Adrenal gland (tissue), 12 donors: ENCODE data around the gene SPATA3. TPM values are rescaled to one million over a fixed set of nuclear protein-coding genes. Genes with fewer than 3 reads are reported as not detected.

ENCODE experiments used
- DNase-seq, 7 donors: peaks; one replicate each; pipeline ENCODE4 v3.0.0-alpha.2; 2019 to 2020
- H3K27ac ChIP-seq, 5 donors: fragments of 200-600 bp; sonication (generic) in 4 of 5; 1 replicate in 3 of 5; 2 replicates in 2 of 5; pipeline versions ENCODE4 v1.5.1 to v1.8.0; 2016 to 2020; ENCODE audit warnings: mild to moderate bottlenecking in 1 of 5
- H3K27me3 ChIP-seq: fragments of 200-600 bp; 2 replicates; pipeline ENCODE4 v1.8.0; 2021
- H3K36me3 ChIP-seq, 2 donors: fragments of 200-600 bp; replicated peaks in 1 of 2; 1 replicate in 1 of 2; 2 replicates in 1 of 2; pipeline versions ENCODE4 v1.5.1 to v1.8.0; 2018 to 2022
- H3K4me1 ChIP-seq, 2 donors: fragments of 200-600 bp; replicated peaks in 1 of 2; 1 replicate in 1 of 2; 2 replicates in 1 of 2; pipeline versions ENCODE4 v1.5.1 to v1.8.0; 2018 to 2021
- H3K4me3 ChIP-seq, 4 donors: fragments of 200-600 bp; sonication (generic) in 3 of 4; one replicate each; pipeline ENCODE4 v1.5.1; 2016 to 2018
- H3K9me3 ChIP-seq, 3 donors: fragments of 200-600 bp; sonication (generic) in 1 of 3; replicated peaks in 1 of 3; 1 replicate in 2 of 3; 2 replicates in 1 of 3; pipeline versions ENCODE4 v1.5.1 to v1.8.0; 2016 to 2021
- CTCF ChIP-seq, 6 experiments: fragments of 450-650 bp in 4 of 6; fragments of 200-600 bp in 2 of 6; sonication (generic) in 1 of 6; IDR thresholded peaks; 1 replicate in 5 of 6; 2 replicates in 1 of 6; pipeline versions ENCODE4 v1.5.1 to v1.8.0; 2016 to 2021; ENCODE audit warnings: antibody characterized with exemption in 6 of 6, mild to moderate bottlenecking in 2 of 6, moderate library complexity in 1 of 6
- POLR2A ChIP-seq, 2 donors: fragments of 450-650 bp; IDR thresholded peaks; one replicate each; pipeline ENCODE4 v1.6.1; 2017; ENCODE audit warnings: antibody characterized with exemption in 2 of 2, mild to moderate bottlenecking in 2 of 2, moderate library complexity in 1 of 2
- WGBS, 4 donors: extraction: QIAGEN DNeasy Blood & Tissue Kit in 2 of 4; methylation state at CpG; one replicate each; pipeline versions ENCODE4 v1.1.5 to v1.1.7; 2013 to 2017; 5-methylcytosine and 5-hydroxymethylcytosine counted together
- intact Hi-C, 2 donors: fragments of 100-400 bp; cut with DNase I; formaldehyde crosslinking; loops; one replicate each; pipeline versions ENCODE4 v1.14.1 to v1.15.0; 2022 to 2023
- polyA plus RNA-seq, 3 donors: library from polyadenylated mRNA; stranded (reverse); fragments of 200-250 nt in 2 of 3; fragments of 350-450 nt in 1 of 3; fragmentation: Illumina TruSeq in 1 of 3; extraction: RNeasy Lipid Tissue Mini Kit (QIAGEN cat#74804) in 1 of 3; gene quantifications; one replicate each; pipeline ENCODE4 v1.2.3, GENCODE V29; 2013 to 2014
- total RNA-seq, 9 donors: library from RNA; depleted of rRNA in 4 of 9; stranded (reverse); fragments of >200 nt in 4 of 9; fragments of 120-200 nt in 1 of 9; fragmentation: NEBNext Ultra II Directional in 1 of 9; extraction: Animal tissue kit (Norgen Biotek cat#: 25700) in 1 of 9; gene quantifications; one replicate each; pipeline versions ENCODE4 v1.1.0 to v1.2.4, GENCODE V29; 2013 to 2023
- donor health status: healthy with polysubstance abuse.
- donor health status: Bipolar disorder and iron deficiency.
- donor health status: DM: yes; HTN: yes; CAD: no.
- donor health status: DM: no; HTN: no; CAD: no.
- donor health status: DM: no; HTN: no; CAD: no.
- donor health status: DM: yes; HTN: yes; CAD: no.

SPATA3 gene
- total and polyA plus RNA-seq, 12 donors = not detected

GRCh38 chr2:231033147-231034132 lies 37.5 kb downstream of the SPATA3 start:
- H3K36me3 ChIP-seq = no peaks in the 10 kb centered on the region
- no peak overlapping the region for H3K4me3 ChIP-seq
- no peak for DNase-seq
- intact Hi-C loops = no loop called here
- H3K4me1 ChIP-seq = no peaks in the 10 kb centered on the region
- no peak overlapping the region for H3K27ac ChIP-seq
- 45 to 63% (median 53%) methylated on average over 10 to 11 of the region's 11 CpGs for WGBS, 4 donors
- H3K27me3 ChIP-seq = peaks cover 20% of the 10 kb centered on the region
- no peaks in the 10 kb centered on the region for H3K9me3 ChIP-seq
- TF ChIP-seq POLR2A (IDR thresholded peaks at IDR 0.05) (no peak), CTCF (IDR thresholded peaks at IDR 0.05) (no peak)

DNA sequence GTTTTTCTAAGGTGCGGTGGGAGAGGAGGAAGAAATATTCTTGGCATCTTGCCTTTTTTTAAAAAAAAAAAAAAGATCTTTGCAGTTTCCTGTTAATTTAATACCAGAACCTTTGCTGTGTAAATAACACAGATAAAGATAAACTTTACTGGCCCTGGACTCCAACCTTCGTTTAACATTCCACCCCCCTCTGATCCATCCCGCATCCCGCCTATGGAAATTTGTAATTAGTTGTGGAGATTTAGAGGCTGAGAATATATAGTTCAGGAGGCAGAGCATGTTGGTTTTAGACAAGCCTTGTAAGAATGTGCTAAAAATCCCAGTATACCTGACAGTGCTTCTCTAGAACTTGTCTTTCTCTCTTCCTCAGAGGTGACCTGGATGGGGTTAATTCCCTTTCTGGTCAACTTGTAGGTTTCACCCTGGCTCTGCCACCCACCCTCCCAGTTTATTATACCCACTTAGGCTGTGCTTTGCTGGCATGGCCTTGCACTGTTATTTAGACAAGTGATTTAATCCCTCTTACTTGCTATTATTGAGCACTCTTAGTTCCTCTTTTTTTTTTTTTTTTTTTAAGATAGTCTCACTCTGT lies 38.5 kb downstream of the SPATA3 start:
- Histone ChIP-seq H3K36me3 (no peaks in the 10 kb centered on the region), H3K4me3 (no peak overlapping the region), H3K9me3 (no peaks in the 10 kb centered on the region), H3K4me1 (no peaks in the 10 kb centered on the region), H3K27ac (no peak overlapping the region), H3K27me3 (peaks cover 23% of the 10 kb centered on the region)
- no peak for TF ChIP-seq POLR2A (IDR thresholded peaks at IDR 0.05)
- TF ChIP-seq CTCF (IDR thresholded peaks at IDR 0.05) = no peak
- DNase-seq = no peak
- 23 to 36% (median 30%) methylated on average over 4 of the region's 4 CpGs for WGBS, 4 donors
- intact Hi-C loops = no loop called here

GRCh38 chr2:231036131-231036530 lies 40.2 kb downstream of the SPATA3 start:
- Histone ChIP-seq H3K9me3 (no peaks in the 10 kb centered on the region), H3K27ac (no peak overlapping the region), H3K4me3 (no peak overlapping the region), H3K4me1 (no peaks in the 10 kb centered on the region), H3K36me3 (no peaks in the 10 kb centered on the region), H3K27me3 (peaks cover 26% of the 10 kb centered on the region)
- intact Hi-C loops = no loop called here
- DNase-seq = no peak
- TF ChIP-seq CTCF (IDR thresholded peaks at IDR 0.05) (no peak), POLR2A (IDR thresholded peaks at IDR 0.05) (no peak)
- WGBS, 4 donors = 53 to 79% (median 70%) methylated on average over 2 to 4 of the region's 4 CpGs

DNA sequence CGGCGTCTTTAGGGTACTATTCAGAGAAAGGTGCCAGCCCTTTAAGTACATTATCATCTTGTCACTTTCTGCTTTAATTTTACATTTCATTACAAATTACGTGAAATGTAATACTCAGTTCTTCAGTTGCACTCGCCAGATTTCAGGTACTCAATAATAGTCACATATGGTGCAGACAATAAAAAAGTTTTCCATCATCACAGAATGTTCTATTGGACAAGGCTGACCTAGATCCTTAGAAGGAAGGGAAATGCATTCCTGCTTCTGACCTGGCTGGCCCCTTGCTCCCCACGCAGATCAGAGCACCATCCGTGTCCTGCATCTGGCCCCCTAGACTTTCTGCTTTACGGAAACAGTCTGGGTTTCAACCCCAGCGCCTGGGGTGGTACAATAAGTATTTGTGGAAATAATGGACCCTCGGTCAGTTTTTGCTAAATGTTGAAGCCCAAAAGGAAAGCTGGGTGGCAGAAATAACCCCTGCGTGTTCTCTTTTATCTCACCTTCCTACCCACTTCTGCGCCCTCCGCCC lies 40.7 kb downstream of the SPATA3 start:
- Histone ChIP-seq H3K4me3 (no peak overlapping the region), H3K27me3 (peaks cover 26% of the 10 kb centered on the region), H3K36me3 (no peaks in the 10 kb centered on the region), H3K4me1 (no peaks in the 10 kb centered on the region), H3K27ac (no peak overlapping the region), H3K9me3 (no peaks in the 10 kb centered on the region)
- no peak for DNase-seq
- TF ChIP-seq POLR2A (IDR thresholded peaks at IDR 0.05) (no peak), CTCF (IDR thresholded peaks at IDR 0.05) (no peak)
- intact Hi-C loops = no loop called here
- 48 to 56% (median 53%) methylated on average over 12 of the region's 12 CpGs for WGBS, 4 donors
